ENCODE data around the gene TMC6.

Gene TMC6

DNA sequence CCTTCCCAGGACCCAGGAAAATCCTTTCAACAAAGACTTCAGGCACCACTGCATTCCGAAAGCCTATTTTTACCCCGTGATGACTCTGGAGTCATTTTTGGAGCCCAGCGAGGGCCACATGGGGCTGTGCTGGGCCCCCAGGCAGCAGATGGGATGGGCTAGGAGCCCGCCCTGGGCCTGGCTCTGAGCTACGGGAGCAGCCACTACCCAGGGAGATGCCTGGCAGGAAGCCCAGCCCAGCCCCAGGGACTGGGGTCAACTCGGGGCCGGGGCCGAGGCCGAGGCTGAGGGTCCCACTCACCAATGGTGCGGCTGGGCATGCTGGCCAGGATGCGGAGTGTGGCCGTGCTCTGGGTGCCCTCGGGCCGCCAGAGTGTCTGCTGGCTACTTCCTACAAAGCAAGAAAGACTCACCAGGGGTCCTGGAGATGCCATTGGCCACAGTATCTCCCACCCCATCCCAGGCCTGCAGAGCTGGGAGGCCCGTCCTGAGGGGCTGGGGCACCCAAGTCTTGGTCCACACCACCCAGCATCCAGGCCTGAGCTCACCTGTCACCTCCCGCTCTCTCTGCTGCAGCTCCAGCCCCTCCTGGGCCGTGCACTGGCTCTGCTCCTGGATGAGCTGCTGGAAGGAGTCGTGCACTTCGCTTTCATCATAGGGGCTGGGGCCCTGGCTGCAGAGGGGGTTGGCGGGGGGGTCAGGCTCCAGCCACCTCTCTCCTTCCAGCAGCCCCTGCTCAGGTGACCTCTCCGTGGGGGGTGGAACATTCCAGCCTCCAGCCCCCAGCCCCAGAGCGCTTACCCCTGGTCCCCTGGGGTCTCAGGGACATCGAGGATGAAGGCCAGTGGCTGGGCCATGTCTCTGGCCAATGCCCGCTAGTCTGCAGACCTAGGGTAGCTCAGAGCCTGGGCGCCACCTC lies 2.3 kb downstream of the TMC6 start:
- Histone ChIP-seq H4K20me1 (ENCODE audit: insufficient read depth, low read length, poor library complexity, severe bottlenecking) (peaks cover 27% of the 10 kb centered on the region), H3K4me3 (ENCODE audit: low read length, poor library complexity, severe bottlenecking) (peak overlapping the region; percentile 91), H3K4me1 (ENCODE audit: insufficient read depth, low read length, poor library complexity, severe bottlenecking) (peaks cover 60% of the 10 kb centered on the region), H3K9ac (ENCODE audit: low read depth, low read length, poor library complexity, severe bottlenecking) (peak overlapping the region; percentile 99), H3K27me3 (ENCODE audit: insufficient read depth, low read length, poor library complexity, severe bottlenecking) (peaks cover 5% of the 10 kb centered on the region), H3K79me2 (ENCODE audit: insufficient read depth, low read length) (peaks cover 93% of the 10 kb centered on the region), H3K9me3 (ENCODE audit: insufficient read depth, low read depth, low read length) (no peaks in the 10 kb centered on the region), H3K9me2 (replicated peaks; ENCODE audit: low read depth, low read length) (no peaks in the 10 kb centered on the region), H2AFZ (ENCODE audit: low read length) (no peak overlapping the region), H3K4me2 (ENCODE audit: low read depth, low read length, poor library complexity, severe bottlenecking) (peak overlapping the region; percentile 81), H3K36me3 (ENCODE audit: insufficient read depth, low read length) (peaks cover 19% of the 10 kb centered on the region; the same call in 1 of the 2 replicates), H3F3A (ENCODE audit: low read depth) (peaks cover 13% of the 10 kb centered on the region; the same call in 1 of the 2 replicates)
- TF ChIP-seq EZH2phosphoT487 (IDR thresholded peaks at IDR 0.05; ENCODE audit: borderline replicate concordance): no peak
- TF ChIP-seq, protein P1, sequence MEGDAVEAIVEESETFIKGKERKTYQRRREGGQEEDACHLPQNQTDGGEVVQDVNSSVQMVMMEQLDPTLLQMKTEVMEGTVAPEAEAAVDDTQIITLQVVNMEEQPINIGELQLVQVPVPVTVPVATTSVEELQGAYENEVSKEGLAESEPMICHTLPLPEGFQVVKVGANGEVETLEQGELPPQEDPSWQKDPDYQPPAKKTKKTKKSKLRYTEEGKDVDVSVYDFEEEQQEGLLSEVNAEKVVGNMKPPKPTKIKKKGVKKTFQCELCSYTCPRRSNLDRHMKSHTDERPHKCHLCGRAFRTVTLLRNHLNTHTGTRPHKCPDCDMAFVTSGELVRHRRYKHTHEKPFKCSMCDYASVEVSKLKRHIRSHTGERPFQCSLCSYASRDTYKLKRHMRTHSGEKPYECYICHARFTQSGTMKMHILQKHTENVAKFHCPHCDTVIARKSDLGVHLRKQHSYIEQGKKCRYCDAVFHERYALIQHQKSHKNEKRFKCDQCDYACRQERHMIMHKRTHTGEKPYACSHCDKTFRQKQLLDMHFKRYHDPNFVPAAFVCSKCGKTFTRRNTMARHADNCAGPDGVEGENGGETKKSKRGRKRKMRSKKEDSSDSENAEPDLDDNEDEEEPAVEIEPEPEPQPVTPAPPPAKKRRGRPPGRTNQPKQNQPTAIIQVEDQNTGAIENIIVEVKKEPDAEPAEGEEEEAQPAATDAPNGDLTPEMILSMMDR (conservative IDR thresholded peaks at IDR 0.05; ENCODE audit: low read length): no peak

DNA sequence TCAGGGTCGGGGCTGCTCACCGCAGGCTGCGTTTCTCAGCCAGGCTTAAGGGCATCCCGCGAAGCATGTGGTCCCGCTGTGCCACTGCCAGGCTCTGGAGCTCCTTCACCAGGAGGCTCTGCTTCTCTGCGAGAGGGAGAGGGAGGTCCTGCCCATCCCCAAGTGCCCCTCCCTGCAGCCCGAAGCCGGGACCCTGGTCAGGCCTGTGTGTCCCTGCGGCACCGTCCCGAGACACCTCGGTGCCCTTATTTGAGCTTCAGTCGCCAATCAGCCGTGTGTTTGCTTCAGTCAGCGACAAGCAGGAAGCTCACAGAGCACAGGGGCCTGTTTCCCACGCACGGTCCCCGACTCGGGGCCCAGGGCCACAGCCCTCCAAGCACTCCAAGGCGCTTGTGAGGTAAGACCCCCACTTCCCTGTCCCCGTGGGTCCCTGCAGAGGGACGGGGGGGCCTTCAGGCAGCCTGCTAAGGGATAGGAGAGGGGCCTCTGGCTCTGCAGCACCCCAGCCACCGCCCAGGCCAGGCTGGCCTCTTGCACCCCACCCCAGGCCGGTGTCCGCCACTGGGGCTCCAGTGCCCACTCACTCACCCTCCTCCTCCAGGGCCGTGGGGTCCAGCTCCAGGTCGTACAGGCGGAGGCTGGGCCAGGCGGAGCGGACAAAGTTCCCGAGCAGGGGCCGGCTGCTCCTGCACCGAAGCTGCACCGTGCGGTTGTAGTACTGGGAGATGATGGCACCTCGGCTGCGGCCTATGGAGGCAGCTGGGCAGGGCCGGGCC lies 3.2 kb downstream of the TMC6 start:
- H3F3A ChIP-seq (ENCODE audit: low read depth): peaks cover 13% of the 10 kb centered on the region; the same call in 1 of the 2 replicates
- H3K36me3 ChIP-seq (ENCODE audit: insufficient read depth, low read length): peaks cover 19% of the 10 kb centered on the region; the same call in 1 of the 2 replicates
- peak overlapping the region; percentile 99 for H3K9ac ChIP-seq (ENCODE audit: low read depth, low read length, poor library complexity, severe bottlenecking)
- no peaks in the 10 kb centered on the region for H3K9me2 ChIP-seq (replicated peaks; ENCODE audit: low read depth, low read length)
- peaks cover 68% of the 10 kb centered on the region for H3K4me1 ChIP-seq (ENCODE audit: insufficient read depth, low read length, poor library complexity, severe bottlenecking)
- no peaks in the 10 kb centered on the region for H3K9me3 ChIP-seq (ENCODE audit: insufficient read depth, low read depth, low read length)
- no peaks in the 10 kb centered on the region for H3K27me3 ChIP-seq (ENCODE audit: insufficient read depth, low read length, poor library complexity, severe bottlenecking)
- peaks cover 35% of the 10 kb centered on the region for H4K20me1 ChIP-seq (ENCODE audit: insufficient read depth, low read length, poor library complexity, severe bottlenecking)
- H3K4me3 ChIP-seq (ENCODE audit: low read length, poor library complexity, severe bottlenecking): no peak overlapping the region
- no peak overlapping the region for H2AFZ ChIP-seq (ENCODE audit: low read length)
- TF ChIP-seq, protein P1 (conservative IDR thresholded peaks at IDR 0.05; ENCODE audit: low read length): no peak
- TF ChIP-seq EZH2phosphoT487 (IDR thresholded peaks at IDR 0.05; ENCODE audit: borderline replicate concordance): no peak
- peaks cover 96% of the 10 kb centered on the region for H3K79me2 ChIP-seq (ENCODE audit: insufficient read depth, low read length)
- peak overlapping the region; percentile 81 for H3K4me2 ChIP-seq (ENCODE audit: low read depth, low read length, poor library complexity, severe bottlenecking)

DNA sequence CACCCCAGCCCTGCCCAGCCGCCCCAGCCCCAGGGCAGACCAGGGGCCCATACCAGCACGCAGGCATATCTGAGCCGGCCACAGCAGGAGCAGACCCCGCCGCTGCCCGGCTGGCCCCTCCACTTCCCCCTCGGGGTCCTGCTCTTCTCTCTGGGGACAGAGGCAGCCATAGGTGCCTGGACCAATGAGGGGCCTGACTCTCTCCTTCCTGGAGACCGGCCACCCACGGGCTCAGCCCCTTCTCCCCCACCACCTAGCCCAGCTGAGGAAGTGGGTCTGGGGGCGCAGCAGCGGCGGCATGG lies 3.8 kb downstream of the TMC6 start:
- Histone ChIP-seq H3K9ac (ENCODE audit: low read depth, low read length, poor library complexity, severe bottlenecking) (no peak overlapping the region), H3K79me2 (ENCODE audit: insufficient read depth, low read length) (peaks cover 94% of the 10 kb centered on the region), H3K9me2 (replicated peaks; ENCODE audit: low read depth, low read length) (no peaks in the 10 kb centered on the region), H3F3A (ENCODE audit: low read depth) (peaks cover 7% of the 10 kb centered on the region; the same call in 1 of the 2 replicates), H3K9me3 (ENCODE audit: insufficient read depth, low read depth, low read length) (no peaks in the 10 kb centered on the region), H3K4me1 (ENCODE audit: insufficient read depth, low read length, poor library complexity, severe bottlenecking) (peaks cover 63% of the 10 kb centered on the region), H4K20me1 (ENCODE audit: insufficient read depth, low read length, poor library complexity, severe bottlenecking) (peaks cover 35% of the 10 kb centered on the region), H3K36me3 (ENCODE audit: insufficient read depth, low read length) (peaks cover 19% of the 10 kb centered on the region; the same call in 1 of the 2 replicates), H3K4me3 (ENCODE audit: low read length, poor library complexity, severe bottlenecking) (no peak overlapping the region), H3K4me2 (ENCODE audit: low read depth, low read length, poor library complexity, severe bottlenecking) (peak overlapping the region; percentile 81), H3K27me3 (ENCODE audit: insufficient read depth, low read length, poor library complexity, severe bottlenecking) (no peaks in the 10 kb centered on the region), H2AFZ (ENCODE audit: low read length) (no peak overlapping the region)
- TF ChIP-seq, protein P1 (conservative IDR thresholded peaks at IDR 0.05; ENCODE audit: low read length): no peak

Data from Loucy (cell line).